Measurements from ENCODE around the gene IKBIP.

GRCh38 chr12:98678236-98678945 is 33.8 kb upstream of the IKBIP start:
- TF ChIP-seq CTCF (IDR thresholded peaks at IDR 0.05; ENCODE audit: poor library complexity, severe bottlenecking) (no peak), REST (IDR thresholded peaks at IDR 0.05; ENCODE audit: borderline replicate concordance) (no peak), RAD21 (conservative IDR thresholded peaks at IDR 0.05) (no peak), EZH2 (IDR thresholded peaks at IDR 0.05; ENCODE audit: borderline replicate concordance, insufficient read depth, low read length, poor library complexity, severe bottlenecking) (no peak)
